ENCODE data around the gene FLOT1.

DNA sequence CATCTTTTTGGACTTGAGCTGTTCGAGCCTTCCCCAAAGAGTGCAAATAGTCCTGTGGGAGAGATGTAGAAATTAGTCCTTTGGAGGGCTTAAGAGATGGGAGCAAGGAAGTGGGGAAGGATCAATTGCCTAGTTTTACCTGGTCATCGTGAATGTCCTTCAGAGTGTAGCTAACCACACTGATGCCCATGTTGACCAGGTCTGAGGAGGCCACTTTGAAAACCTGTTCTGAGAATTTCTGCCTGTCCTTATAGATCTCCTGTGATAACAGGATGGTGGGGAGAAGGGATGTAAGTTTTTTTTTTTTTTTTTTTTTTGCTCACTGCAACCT lies 2.0 kb downstream of the FLOT1 start:
- no peak for TF ChIP-seq POLR2A (IDR thresholded peaks at IDR 0.05)
- TF ChIP-seq, protein P1, sequence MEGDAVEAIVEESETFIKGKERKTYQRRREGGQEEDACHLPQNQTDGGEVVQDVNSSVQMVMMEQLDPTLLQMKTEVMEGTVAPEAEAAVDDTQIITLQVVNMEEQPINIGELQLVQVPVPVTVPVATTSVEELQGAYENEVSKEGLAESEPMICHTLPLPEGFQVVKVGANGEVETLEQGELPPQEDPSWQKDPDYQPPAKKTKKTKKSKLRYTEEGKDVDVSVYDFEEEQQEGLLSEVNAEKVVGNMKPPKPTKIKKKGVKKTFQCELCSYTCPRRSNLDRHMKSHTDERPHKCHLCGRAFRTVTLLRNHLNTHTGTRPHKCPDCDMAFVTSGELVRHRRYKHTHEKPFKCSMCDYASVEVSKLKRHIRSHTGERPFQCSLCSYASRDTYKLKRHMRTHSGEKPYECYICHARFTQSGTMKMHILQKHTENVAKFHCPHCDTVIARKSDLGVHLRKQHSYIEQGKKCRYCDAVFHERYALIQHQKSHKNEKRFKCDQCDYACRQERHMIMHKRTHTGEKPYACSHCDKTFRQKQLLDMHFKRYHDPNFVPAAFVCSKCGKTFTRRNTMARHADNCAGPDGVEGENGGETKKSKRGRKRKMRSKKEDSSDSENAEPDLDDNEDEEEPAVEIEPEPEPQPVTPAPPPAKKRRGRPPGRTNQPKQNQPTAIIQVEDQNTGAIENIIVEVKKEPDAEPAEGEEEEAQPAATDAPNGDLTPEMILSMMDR (IDR thresholded peaks at IDR 0.05): no peak
